Tongue (tissue), 1 donor: ENCODE data around the gene RPP38. TPM values are rescaled to one million over a fixed set of nuclear protein-coding genes. Genes with fewer than 3 reads are reported as not detected.

Source experiments
- total RNA-seq: library from RNA; depleted of rRNA; stranded (reverse); fragments of >200 nt; gene quantifications from one replicate; pipeline ENCODE4 v1.2.3, GENCODE V29; 2014

The RPP38 gene
- total RNA-seq, 1 donor from 2014 or later = 7.2 TPM

Other genes with a start within 250 kb of the RPP38 start
- 16.6 TPM for gene SUV39H2, start 218.5 kb upstream of the RPP38 start, total RNA-seq
- gene DCLRE1C, start 143.3 kb upstream of the RPP38 start, total RNA-seq = 7.4 TPM
- not detected for gene MEIG1, start 138.0 kb upstream of the RPP38 start, total RNA-seq
- not detected for gene OLAH, start 53.4 kb upstream of the RPP38 start, total RNA-seq
- gene ACBD7, start 8.6 kb upstream of the RPP38 start, total RNA-seq = 1.0 TPM
- 20.2 TPM for gene NMT2, start 71.3 kb downstream of the RPP38 start, total RNA-seq